Left kidney (tissue), 2 donors: Measurements from ENCODE around the gene P2RX2. TPM values are rescaled to one million over a fixed set of nuclear protein-coding genes. Genes with fewer than 3 reads are reported as not detected.

Experiments
- DNase-seq: peaks from one replicate; pipeline ENCODE4 v3.0.0-alpha.2; 2013
- polyA plus RNA-seq: library from polyadenylated mRNA; unstranded; fragments of 120-200 nt; gene quantifications from one replicate; pipeline ENCODE4 v1.2.1, GENCODE V29; 2013; ENCODE audit not compliant: insufficient read length

Gene P2RX2
- polyA plus RNA-seq, 1 donor: 1.7 TPM

DNA sequence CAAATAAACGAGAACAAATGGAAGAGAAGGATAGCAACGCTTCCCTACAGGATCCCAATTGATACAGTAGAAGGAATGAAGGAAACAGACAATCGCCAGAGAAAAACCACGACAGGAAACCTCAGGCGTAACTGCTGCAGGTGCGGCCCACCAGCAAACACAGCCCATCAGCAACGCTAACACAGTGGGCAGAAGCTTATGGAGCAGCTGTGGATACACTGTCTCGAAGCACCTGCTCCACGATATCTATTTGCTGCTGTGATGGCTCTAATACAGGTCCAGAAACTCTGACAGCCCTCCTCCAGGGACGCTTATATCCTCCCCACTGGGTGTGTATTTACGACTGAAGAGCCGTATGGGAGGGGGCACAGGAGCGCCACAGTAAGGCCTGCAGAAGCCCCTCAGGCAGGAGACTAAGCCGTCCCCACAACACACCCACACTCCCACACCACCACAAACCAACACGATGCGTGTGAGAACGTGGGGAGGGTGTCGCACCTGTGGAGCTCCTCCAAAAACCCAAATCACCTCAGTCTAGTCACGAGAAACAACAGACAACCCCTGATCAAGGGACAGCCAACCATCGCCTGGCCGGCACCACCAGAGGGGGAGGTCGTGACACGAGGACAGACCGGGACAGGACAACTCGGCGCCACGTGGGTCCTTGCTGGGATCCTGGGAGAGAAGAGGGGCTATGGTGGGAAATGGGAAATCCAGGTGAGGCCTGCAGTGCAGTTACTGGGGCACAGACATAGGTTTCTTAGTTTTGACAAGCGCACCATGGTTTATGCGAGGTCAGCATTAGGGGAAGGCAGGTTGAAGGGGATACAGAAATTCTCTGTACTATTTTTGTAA, 44.6 kb downstream of the P2RX2 start:
- no peak for DNase-seq

GRCh38 chr12:132664206-132665148, 45.9 kb downstream of the P2RX2 start:
- no peak for DNase-seq

DNA sequence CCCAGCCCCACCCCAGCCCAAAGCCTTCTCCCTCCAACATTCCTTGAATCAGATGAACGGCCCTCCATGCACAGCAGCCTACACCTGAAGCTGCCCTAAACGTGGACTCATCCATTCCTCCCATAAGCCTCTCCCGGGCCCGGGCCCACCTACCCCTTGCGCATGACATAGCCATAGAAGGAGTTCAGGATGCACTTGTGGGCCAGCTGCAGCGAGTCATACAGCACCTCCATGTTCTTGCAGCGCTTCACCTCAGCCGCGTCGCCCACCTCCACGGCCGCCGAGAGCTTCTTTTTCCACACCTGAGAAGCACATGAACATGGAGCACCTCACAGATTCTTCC, 46.5 kb downstream of the P2RX2 start:
- DNase-seq: no peak

DNA sequence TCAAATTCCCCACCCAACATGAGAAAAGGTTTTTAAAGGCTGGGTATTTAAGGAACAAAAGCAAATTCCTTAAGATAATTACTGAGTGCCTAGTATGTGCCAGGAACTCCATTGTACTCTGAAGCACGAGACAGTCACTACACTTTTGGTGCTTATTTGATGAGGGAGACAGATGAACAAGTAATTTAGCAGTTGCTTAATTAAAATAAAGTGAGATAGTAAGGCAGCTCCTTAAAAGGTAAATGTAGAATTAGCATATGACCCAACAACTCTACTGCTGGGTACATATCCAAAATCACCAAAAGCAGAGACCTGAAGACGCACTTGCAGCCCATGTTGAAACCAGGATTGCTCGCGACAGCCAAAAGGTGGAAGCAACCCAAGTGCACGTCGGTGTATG, 47.2 kb downstream of the P2RX2 start:
- no peak for DNase-seq

DNA sequence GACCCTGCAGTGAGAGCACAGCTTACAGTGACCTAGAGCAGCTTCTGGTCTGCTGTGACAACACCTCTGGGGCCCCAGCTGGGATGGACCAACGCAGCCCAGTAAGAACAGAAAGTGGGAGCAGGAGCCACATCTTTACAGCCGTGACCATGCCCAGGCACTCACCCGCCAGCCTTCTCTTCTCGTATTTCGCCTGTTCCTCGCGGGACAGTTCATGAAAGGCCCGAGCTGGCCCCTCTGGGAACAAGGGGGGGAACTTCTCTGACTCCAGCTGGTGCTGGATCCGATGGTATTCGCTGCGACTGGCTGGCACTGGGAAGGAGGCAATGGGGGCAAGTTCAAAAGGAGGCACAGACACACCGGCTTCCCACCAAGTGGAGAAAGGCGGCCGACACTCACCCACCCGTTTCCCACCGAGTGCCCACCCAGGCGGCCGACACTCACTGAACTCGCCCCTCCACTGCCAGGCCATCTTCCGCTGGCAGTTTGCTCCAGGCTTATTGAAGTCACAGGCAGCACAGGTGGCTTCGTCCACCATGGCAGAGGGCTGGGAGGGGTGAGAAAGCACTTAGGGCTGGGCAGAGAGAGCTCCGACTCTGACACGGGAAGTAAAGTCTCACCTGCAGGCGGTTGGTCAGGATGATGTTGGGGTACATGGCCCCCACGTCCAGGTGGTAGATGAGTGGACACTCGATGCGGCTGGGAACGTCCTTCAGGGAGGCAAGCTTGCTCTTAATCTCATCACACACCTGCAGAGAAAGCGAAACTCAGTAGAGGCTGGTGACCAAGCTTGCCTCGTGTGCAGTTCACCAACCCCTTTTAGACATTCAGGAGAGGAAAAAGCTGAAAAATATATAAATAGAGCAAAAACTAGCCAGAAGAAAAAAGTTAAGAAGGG, 49.9 kb downstream of the P2RX2 start:
- DNase-seq: no peak

- no peak for DNase-seq
Observed at GRCh38 chr12:132669166-132669879, 50.7 kb downstream of the P2RX2 start.

Other genes starting within 250 kb of the P2RX2 start
- gene FBRSL1, start 128.6 kb upstream of the P2RX2 start, polyA plus RNA-seq: 57.7 TPM
- 2.4 TPM for gene LRCOL1, start 8.2 kb upstream of the P2RX2 start, polyA plus RNA-seq
- 78.9 TPM for gene POLE, start 68.6 kb downstream of the P2RX2 start, polyA plus RNA-seq
- 50.4 TPM for gene PXMP2, start 68.8 kb downstream of the P2RX2 start, polyA plus RNA-seq
- gene PGAM5, start 92.1 kb downstream of the P2RX2 start, polyA plus RNA-seq: 20.3 TPM
- 89.8 TPM for gene ANKLE2, start 143.1 kb downstream of the P2RX2 start, polyA plus RNA-seq
- gene GOLGA3, start 210.1 kb downstream of the P2RX2 start, polyA plus RNA-seq: 33.6 TPM